Activated effector memory CD4-positive, alpha-beta T cell treated with anti-CD3 and anti-CD28 coated beads, Interleukin-2, amount 50 U/mL, for 16 hours (primary cell): Measurements from ENCODE around the gene C2CD5.
"Not testable (repeated sequence)": the region's sequence is repeated elsewhere in the genome, so short reads cannot be mapped to it uniquely, and the experiment has no call there.

Source experiments
- DNase-seq: peaks from one replicate; pipeline ENCODE4 v3.0.0-alpha.2; 2020

Gene C2CD5

GRCh38 chr12:22477166-22477893 lies 67.0 kb downstream of the C2CD5 start:
- no peak for DNase-seq

DNA sequence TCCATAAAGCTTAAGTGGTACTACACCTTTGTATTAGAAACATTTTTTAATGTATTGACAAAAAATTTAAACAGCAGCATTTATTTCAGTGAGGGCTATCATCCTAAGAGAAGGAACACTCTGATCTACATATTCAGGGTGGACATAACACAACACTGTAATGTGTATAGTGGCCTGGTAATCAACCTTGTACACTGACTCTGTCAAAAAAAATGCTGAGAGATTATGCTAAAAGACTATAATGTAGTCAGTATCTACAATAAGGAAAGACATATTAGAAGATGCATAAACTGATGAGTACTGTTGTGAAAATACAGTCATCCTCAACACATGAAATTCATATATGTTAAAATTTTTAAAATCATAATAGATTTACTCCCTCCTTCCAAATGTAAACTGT lies 68.2 kb downstream of the C2CD5 start:
- DNase-seq = no peak

GRCh38 chr12:22474970-22475720 lies 69.2 kb downstream of the C2CD5 start:
- no peak for DNase-seq

- no peak for DNase-seq
Measured at GRCh38 chr12:22473212-22473611, 71.1 kb downstream of the C2CD5 start.

GRCh38 chr12:22467190-22467589 lies 77.2 kb downstream of the C2CD5 start:
- DNase-seq = no peak

DNA sequence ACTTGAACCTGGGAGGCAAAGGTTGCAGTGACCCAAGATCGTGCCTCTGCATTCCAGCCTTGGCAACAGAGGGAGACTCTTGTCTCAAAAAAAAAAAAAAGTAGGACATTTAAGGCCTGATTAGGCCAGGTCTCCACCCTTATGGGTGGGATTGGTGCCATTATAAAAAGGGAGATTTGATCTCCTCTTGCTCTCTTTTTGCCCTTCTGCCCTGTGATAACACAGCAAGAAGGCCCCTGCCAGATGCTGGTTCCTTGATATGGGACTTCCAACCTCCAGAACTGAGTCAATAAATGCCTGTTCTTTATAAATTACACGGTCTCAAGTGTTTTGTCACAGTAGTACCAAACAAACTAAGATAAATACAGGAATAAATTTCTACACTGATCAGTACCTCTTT lies 81.0 kb downstream of the C2CD5 start:
- DNase-seq = no peak

DNA sequence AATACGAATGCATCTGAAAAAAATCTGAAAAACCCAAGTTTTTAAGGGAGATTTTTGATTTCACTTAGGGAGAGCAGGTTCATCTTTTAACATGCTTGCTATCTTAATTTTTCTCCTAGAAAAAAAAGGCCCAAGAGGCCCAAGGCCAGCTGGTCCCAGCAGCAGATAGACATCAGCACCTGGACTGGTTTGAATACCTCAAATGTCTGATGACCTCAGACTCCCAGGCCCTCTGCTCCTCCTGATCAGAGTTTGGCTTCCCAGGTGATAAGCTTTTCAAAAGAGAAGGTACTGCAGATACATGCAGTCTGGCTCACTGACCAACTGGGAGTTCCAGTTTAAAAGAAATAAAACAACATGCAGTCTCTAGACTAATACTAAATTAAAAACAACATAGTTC lies 82.6 kb downstream of the C2CD5 start:
- DNase-seq = no peak

- no peak for DNase-seq
Measured at GRCh38 chr12:22459838-22460490, 84.4 kb downstream of the C2CD5 start.

GRCh38 chr12:22458298-22458937 lies 85.9 kb downstream of the C2CD5 start:
- no peak for DNase-seq

- DNase-seq = no peak
Measured at GRCh38 chr12:22457085-22457484, 87.3 kb downstream of the C2CD5 start.

- DNase-seq = no peak
Measured at GRCh38 chr12:22453511-22453910, 90.8 kb downstream of the C2CD5 start.

DNA sequence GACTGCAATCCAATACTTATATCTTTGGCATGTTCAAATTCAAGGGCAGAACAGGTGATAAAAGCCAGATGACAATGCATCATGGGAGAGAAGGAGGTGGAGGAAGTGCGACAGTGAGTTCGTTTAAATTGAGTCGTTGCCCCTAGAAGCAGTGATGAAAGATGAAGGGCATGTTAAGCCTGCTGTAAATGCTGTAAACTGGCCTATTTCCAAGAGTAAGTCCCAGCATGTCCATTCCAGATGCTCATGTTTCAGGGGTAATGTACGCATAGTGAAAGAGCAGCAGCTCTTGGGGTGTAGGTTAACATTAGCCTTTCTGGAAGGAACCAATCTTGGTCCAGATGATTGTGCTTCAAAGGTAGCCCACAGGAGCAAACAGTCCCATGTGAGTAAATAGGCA lies 97.1 kb downstream of the C2CD5 start:
- no peak for DNase-seq

GRCh38 chr12:22444317-22444665 lies 100.1 kb downstream of the C2CD5 start:
- not testable (repeated sequence) for DNase-seq

GRCh38 chr12:22443379-22444316 lies 100.7 kb downstream of the C2CD5 start:
- DNase-seq = peak; percentile 81

DNA sequence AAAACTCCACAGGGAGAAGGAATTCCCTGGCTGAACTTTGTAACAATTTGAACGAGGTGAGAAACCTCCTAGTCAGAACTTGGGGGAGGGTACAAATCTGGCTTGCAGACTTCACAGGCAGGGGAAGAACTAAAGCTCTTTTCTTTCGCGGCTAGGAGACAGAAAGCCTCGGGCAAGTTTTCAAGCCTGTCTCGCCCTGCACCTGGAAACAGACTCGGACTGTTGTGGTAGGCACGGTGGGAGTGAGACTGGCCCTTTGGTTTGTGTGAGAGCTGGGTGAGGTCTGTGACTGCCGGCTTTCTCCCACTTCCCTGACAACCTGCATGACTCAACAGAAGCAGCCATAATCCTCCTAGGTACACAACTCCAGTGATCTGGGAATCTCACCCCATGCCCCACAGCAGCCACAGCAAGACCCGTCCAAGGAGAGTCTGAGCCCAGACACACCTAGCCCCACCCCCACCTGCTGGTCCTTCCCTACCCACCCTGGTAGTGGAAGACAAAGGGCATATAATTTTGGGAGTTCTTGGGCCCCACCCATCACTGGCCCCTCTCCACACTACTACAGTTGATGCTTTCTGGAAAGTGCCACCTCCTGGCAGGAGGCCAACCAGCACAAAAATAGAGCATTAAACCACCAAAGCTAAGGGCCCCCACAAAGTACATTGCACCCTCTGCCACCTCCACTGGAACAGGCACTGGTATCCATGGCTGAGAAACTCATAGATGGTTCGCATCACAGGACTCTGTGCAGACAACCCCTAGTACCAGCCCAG lies 107.1 kb downstream of the C2CD5 start:
- no peak for DNase-seq

GRCh38 chr12:22435583-22435982 lies 108.8 kb downstream of the C2CD5 start:
- no peak for DNase-seq

DNA sequence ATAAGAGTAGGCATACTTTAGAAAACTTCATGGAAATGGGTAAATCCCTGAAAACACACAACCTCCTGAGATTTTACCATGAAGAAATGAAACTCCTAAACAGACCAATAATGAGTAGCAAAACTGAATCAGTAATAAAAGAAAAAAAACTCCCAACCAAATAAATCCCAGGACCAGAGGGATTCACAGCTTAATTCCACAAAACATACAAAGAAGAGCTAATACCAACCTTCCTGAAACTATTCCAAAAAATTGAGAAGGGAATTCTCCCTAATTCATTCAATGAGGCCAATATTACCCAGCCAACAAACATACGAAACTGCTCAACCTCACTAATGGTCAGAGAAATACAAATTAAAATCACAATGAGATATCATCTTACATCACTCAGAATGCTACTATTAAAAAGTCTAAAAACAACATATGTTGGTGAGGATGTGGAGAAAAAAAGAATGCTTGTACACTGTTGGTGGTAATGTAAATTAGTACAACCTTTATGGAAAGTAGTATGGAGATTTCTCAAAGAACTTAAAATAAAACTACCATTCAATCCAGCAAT lies 112.6 kb downstream of the C2CD5 start:
- DNase-seq = no peak

DNA sequence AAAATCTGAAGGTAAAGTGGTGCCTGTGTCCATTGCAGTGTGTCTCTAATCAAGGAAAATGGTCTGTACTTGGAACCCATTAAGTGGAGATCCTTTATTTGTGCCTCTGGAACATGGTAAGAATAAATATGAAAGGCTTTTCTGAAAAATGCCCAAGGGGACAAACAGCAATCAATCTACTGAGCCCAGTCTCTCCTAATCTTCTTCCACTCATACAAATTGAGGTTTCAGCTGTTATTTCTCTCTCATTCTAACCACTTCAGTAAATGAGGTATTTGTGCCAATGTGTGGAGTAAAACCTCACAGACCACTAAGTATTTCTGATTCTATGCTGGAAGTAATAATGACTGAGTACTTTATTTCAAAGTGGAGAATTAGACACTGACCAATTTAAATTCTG lies 127.5 kb downstream of the C2CD5 start:
- no peak for DNase-seq

GRCh38 chr12:22415342-22416309 lies 128.7 kb downstream of the C2CD5 start:
- DNase-seq = no peak

DNA sequence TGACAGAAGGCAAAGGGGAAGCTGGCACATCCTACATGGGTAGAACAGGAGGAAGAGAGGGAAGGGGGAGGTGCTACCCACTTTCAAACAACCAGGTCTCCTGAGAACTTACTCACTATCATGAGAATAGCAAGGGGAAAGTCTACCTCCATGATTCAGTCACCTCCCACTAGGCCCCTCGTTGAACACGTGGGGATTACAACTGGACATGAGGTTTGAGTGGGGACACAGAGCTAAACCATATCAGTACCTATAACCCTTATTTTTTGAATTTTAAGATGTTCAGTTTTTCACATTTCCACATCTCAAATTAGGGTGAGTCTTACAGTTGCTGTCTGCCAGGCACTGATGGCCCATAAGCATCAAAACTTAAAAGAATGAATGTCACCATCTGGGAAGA lies 129.6 kb downstream of the C2CD5 start:
- DNase-seq = no peak
